Measurements from ENCODE around the gene SLC35E3. TPM values are rescaled to one million over a fixed set of nuclear protein-coding genes. Genes with fewer than 3 reads are reported as not detected.
A peak's percentile ranks its signal among the peaks of the same experiment; 100 is the strongest.

Gene SLC35E3
- total and polyA plus RNA-seq, 3 donors from 2014 or later, result 5.2 to 9.3 (median 7.1) TPM

DNA sequence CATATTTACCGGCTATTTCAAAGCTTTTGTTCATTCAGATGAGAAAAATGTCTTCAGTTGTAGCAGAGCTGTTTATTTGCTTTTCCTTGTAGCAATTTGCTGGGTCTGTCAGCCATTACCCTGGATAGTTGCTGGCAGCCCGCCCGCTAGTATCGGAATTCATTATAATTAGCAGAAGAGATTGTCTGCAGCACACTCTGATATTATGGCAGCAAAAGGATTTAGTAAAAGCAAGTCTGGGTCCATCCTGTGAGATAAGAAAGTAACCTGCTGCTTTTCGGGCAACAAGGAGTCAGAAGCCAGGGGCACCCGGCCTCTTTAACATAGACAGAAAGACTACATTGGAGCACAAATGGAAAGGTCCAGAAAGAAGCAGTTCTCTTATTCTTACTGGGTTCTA lies 6.1 kb upstream of the SLC35E3 start:
- no peaks in the 10 kb centered on the region for H3K27me3 ChIP-seq
- no peak for TF ChIP-seq POLR2A (IDR thresholded peaks at IDR 0.05)
- TF ChIP-seq, protein P1, sequence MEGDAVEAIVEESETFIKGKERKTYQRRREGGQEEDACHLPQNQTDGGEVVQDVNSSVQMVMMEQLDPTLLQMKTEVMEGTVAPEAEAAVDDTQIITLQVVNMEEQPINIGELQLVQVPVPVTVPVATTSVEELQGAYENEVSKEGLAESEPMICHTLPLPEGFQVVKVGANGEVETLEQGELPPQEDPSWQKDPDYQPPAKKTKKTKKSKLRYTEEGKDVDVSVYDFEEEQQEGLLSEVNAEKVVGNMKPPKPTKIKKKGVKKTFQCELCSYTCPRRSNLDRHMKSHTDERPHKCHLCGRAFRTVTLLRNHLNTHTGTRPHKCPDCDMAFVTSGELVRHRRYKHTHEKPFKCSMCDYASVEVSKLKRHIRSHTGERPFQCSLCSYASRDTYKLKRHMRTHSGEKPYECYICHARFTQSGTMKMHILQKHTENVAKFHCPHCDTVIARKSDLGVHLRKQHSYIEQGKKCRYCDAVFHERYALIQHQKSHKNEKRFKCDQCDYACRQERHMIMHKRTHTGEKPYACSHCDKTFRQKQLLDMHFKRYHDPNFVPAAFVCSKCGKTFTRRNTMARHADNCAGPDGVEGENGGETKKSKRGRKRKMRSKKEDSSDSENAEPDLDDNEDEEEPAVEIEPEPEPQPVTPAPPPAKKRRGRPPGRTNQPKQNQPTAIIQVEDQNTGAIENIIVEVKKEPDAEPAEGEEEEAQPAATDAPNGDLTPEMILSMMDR (IDR thresholded peaks at IDR 0.05), result no peak
- intact Hi-C loops (cut with DNase I; ENCODE audit: low total_unique reads), result no loop called here
- no peaks in the 10 kb centered on the region for H3K36me3 ChIP-seq (ENCODE audit: low read depth, missing control alignments)
- no peaks in the 10 kb centered on the region for H3K9me3 ChIP-seq
- H3K4me1 ChIP-seq, result no peaks in the 10 kb centered on the region
- 55 to 73% methylated on average over 6 of the region's 6 CpGs for WGBS, 2 donors
- no peak for DNase-seq
- H3K27ac ChIP-seq, result no peak overlapping the region
- no peak overlapping the region for H3K4me3 ChIP-seq

GRCh38 chr12:68743356-68743755 lies 2.6 kb upstream of the SLC35E3 start:
- Histone ChIP-seq H3K4me1 (no peaks in the 10 kb centered on the region), H3K27me3 (no peaks in the 10 kb centered on the region), H3K27ac (no peak overlapping the region), H3K4me3 (no peak overlapping the region), H3K36me3 (ENCODE audit: low read depth, missing control alignments) (no peaks in the 10 kb centered on the region), H3K9me3 (no peaks in the 10 kb centered on the region)
- DNase-seq, result no peak
- no peak for TF ChIP-seq POLR2A (IDR thresholded peaks at IDR 0.05)
- TF ChIP-seq, protein P1 (IDR thresholded peaks at IDR 0.05), result no peak
- 91 to 97% methylated on average over 2 of the region's 2 CpGs for WGBS, 2 donors
- intact Hi-C loops (cut with DNase I; ENCODE audit: low total_unique reads), result no loop called here

GRCh38 chr12:68745376-68745903 lies 536 bp upstream of the SLC35E3 start:
- intact Hi-C loops (cut with DNase I; ENCODE audit: low total_unique reads), result no loop called here
- DNase-seq, result no peak
- Histone ChIP-seq H3K36me3 (ENCODE audit: low read depth, missing control alignments) (no peaks in the 10 kb centered on the region), H3K4me3 (peak overlapping the region; percentile 65 to 75), H3K27me3 (no peaks in the 10 kb centered on the region), H3K9me3 (no peaks in the 10 kb centered on the region), H3K4me1 (no peaks in the 10 kb centered on the region), H3K27ac (peak overlapping the region; percentile 28 to 80)
- whole genome bisulfite sequencing, 2 donors, result 25 to 33% methylated on average over 9 of the region's 9 CpGs
- no peak for TF ChIP-seq POLR2A (IDR thresholded peaks at IDR 0.05)
- TF ChIP-seq, protein P1 (IDR thresholded peaks at IDR 0.05), result no peak

GRCh38 chr12:68746572-68747180 lies 700 bp downstream of the SLC35E3 start:
- intact Hi-C loops (cut with DNase I; ENCODE audit: low total_unique reads), result no loop called here
- Histone ChIP-seq H3K4me1 (no peaks in the 10 kb centered on the region), H3K9me3 (no peaks in the 10 kb centered on the region), H3K4me3 (peak overlapping the region; percentile 65 to 75), H3K27ac (peak overlapping the region; percentile 28 to 80), H3K36me3 (ENCODE audit: low read depth, missing control alignments) (no peaks in the 10 kb centered on the region), H3K27me3 (no peaks in the 10 kb centered on the region)
- 3 to 4% methylated on average over 15 of the region's 15 CpGs for WGBS, 2 donors
- TF ChIP-seq POLR2A (IDR thresholded peaks at IDR 0.05), result no peak
- TF ChIP-seq, protein P1 (IDR thresholded peaks at IDR 0.05), result no peak
- peak; percentile 67 for DNase-seq

- DNase-seq, result no peak
- Histone ChIP-seq H3K4me3 (no peak overlapping the region), H3K4me1 (no peaks in the 10 kb centered on the region), H3K27me3 (no peaks in the 10 kb centered on the region), H3K27ac (no peak overlapping the region), H3K36me3 (ENCODE audit: low read depth, missing control alignments) (no peaks in the 10 kb centered on the region), H3K9me3 (no peaks in the 10 kb centered on the region)
- WGBS, 2 donors, result 89 to 92% methylated on average over 3 of the region's 3 CpGs
- intact Hi-C loops (cut with DNase I; ENCODE audit: low total_unique reads), result no loop called here
- no peak for TF ChIP-seq POLR2A (IDR thresholded peaks at IDR 0.05)
- TF ChIP-seq, protein P1 (IDR thresholded peaks at IDR 0.05), result no peak
These were observed 3.5 kb downstream of the SLC35E3 start for GRCh38 chr12:68749443-68749842.

All from testis (tissue), 3 donors.